Measurements from ENCODE around the gene SPAG5.
"Not testable (repeated sequence)": the region's sequence is repeated elsewhere in the genome, so short reads cannot be mapped to it uniquely, and the experiment has no call there.

Gene SPAG5

GRCh38 chr17:28580959-28581358 is 17.9 kb downstream of the SPAG5 start:
- Mint-ChIP-seq H3K27ac (peak overlapping the region; percentile 44), H3K9me3 (no peaks in the 10 kb centered on the region), H3K4me3 (no peak overlapping the region), H3K4me1 (peaks cover 11% of the 10 kb centered on the region), H3K27me3 (ENCODE audit: low read depth, poor library complexity) (peaks cover 3% of the 10 kb centered on the region), H3K36me3 (ENCODE audit: low read depth) (peaks cover 39% of the 10 kb centered on the region)
- TF ChIP-seq CTCF (IDR thresholded peaks at IDR 0.05): no peak
- DNase-seq: no peak

- Mint-ChIP-seq H3K4me1 (peaks cover 14% of the 10 kb centered on the region), H3K27me3 (ENCODE audit: low read depth, poor library complexity) (no peaks in the 10 kb centered on the region), H3K9me3 (no peaks in the 10 kb centered on the region), H3K4me3 (no peak overlapping the region), H3K27ac (no peak overlapping the region), H3K36me3 (ENCODE audit: low read depth) (peaks cover 39% of the 10 kb centered on the region)
- no peak for TF ChIP-seq CTCF (IDR thresholded peaks at IDR 0.05)
- no peak for DNase-seq
Measured at GRCh38 chr17:28579526-28579925, 19.3 kb downstream of the SPAG5 start.

- peaks cover 48% of the 10 kb centered on the region for H3K36me3 Mint-ChIP-seq (ENCODE audit: low read depth)
- H3K27me3 Mint-ChIP-seq (ENCODE audit: low read depth, poor library complexity): no peaks in the 10 kb centered on the region
- DNase-seq: no peak
- no peak for TF ChIP-seq CTCF (IDR thresholded peaks at IDR 0.05)
- H3K4me1 Mint-ChIP-seq: peaks cover 14% of the 10 kb centered on the region
- H3K9me3 Mint-ChIP-seq: no peaks in the 10 kb centered on the region
- no peak overlapping the region for H3K27ac Mint-ChIP-seq
- H3K4me3 Mint-ChIP-seq: no peak overlapping the region
Measured at GRCh38 chr17:28578246-28579195, 20.3 kb downstream of the SPAG5 start.

- DNase-seq: no peak
- H3K4me3 Mint-ChIP-seq: no peak overlapping the region
- H3K9me3 Mint-ChIP-seq: no peaks in the 10 kb centered on the region
- H3K4me1 Mint-ChIP-seq: peaks cover 15% of the 10 kb centered on the region
- no peak overlapping the region for H3K27ac Mint-ChIP-seq
- peaks cover 9% of the 10 kb centered on the region for H3K27me3 Mint-ChIP-seq (ENCODE audit: low read depth, poor library complexity)
- H3K36me3 Mint-ChIP-seq (ENCODE audit: low read depth): peaks cover 53% of the 10 kb centered on the region
- TF ChIP-seq CTCF (IDR thresholded peaks at IDR 0.05): no peak
Measured at GRCh38 chr17:28577466-28577824, 21.4 kb downstream of the SPAG5 start.

GRCh38 chr17:28576758-28577465 is 21.9 kb downstream of the SPAG5 start, which contains the start of gene ALDOC:
ALDOC (minus strand) TSS chr17:28576895; CDS start chr17:28575532, 1,363 bp downstream.
- Mint-ChIP-seq H3K9me3 (no peaks in the 10 kb centered on the region), H3K36me3 (ENCODE audit: low read depth) (peaks cover 53% of the 10 kb centered on the region), H3K27me3 (ENCODE audit: low read depth, poor library complexity) (peaks cover 9% of the 10 kb centered on the region), H3K27ac (no peak within 1 kb of the TSS), H3K4me1 (peaks cover 21% of the 10 kb centered on the region), H3K4me3 (peak within 1 kb of the TSS; percentile 83)
- DNase-seq: peak; percentile 99
- no peak for TF ChIP-seq CTCF (IDR thresholded peaks at IDR 0.05)

- Mint-ChIP-seq H3K36me3 (ENCODE audit: low read depth) (peaks cover 53% of the 10 kb centered on the region), H3K4me1 (peaks cover 25% of the 10 kb centered on the region), H3K27me3 (ENCODE audit: low read depth, poor library complexity) (peaks cover 12% of the 10 kb centered on the region), H3K4me3 (peak overlapping the region; percentile 83)
- DNase-seq, H3K9me3 Mint-ChIP-seq, H3K27ac Mint-ChIP-seq: not testable (repeated sequence)
Measured at GRCh38 chr17:28576016-28576415, 22.8 kb downstream of the SPAG5 start.
